A549 (cell line): ENCODE data around the gene ATF6B.

Source experiments
- BHLHE40 ChIP-seq: IDR thresholded peaks from 2 replicates; pipeline ENCODE4 v1.6.1; 2012; ENCODE audit warnings: low read depth, low read length, inconsistent platforms
- CBX8 ChIP-seq: fragments of 200-600 bp; sonication (generic); IDR thresholded peaks from 2 replicates; pipeline ENCODE4 v1.6.1; 2016
- CEBPB ChIP-seq, 2 experiments: fragments of >200 bp in 1 of 2; sonication (Bioruptor Twin) in 1 of 2; formaldehyde crosslinking in 1 of 2; IDR thresholded peaks; 2 replicates each; pipeline ENCODE4 v1.6.1; 2012 to 2016
- CTCF ChIP-seq: fragments of >200 bp; sonication (Bioruptor Twin); formaldehyde crosslinking; IDR thresholded peaks from 3 replicates; pipeline ENCODE4 v1.5.1; 2016
- ESRRA ChIP-seq: fragments of 150-350 bp; IDR thresholded peaks from 2 replicates; pipeline ENCODE4 v1.6.1; 2014; ENCODE audit warnings: mild to moderate bottlenecking, low read length, borderline replicate concordance
- MYC ChIP-seq: IDR thresholded peaks from 2 replicates; pipeline ENCODE4 v1.6.1; 2012; ENCODE audit warnings: mild to moderate bottlenecking, inconsistent platforms, low read length, improper control_type of control experiment, borderline replicate concordance
- PHF8 ChIP-seq: fragments of 200-600 bp; sonication (generic); IDR thresholded peaks from 2 replicates; pipeline ENCODE4 v1.6.1; 2016; ENCODE audit warnings: low read depth, mild to moderate bottlenecking, antibody characterized with exemption, moderate library complexity, borderline replicate concordance
- POLR2A ChIP-seq: IDR thresholded peaks from 2 replicates; pipeline ENCODE4 v1.6.1; 2012; ENCODE audit warnings: mild to moderate bottlenecking, low read length

- TF ChIP-seq CTCF (no peak), PHF8 (no peak), ESRRA (no peak), POLR2A (no peak), MYC (no peak), CEBPB (IDR thresholded peaks at IDR 0.05) (no peak), CBX8 (no peak), BHLHE40 (no peak)
These were observed 13.2 kb downstream of the ATF6B start for GRCh38 chr6:32114796-32115195.
